GM18502 (cell line): Measurements from ENCODE around the gene TMEM52.
A peak's percentile ranks its signal among the peaks of the same experiment; 100 is the strongest.

Source experiments
- ATAC-seq: cut with Tn5 transposase; IDR thresholded peaks from one replicate; pipeline ENCODE4 v1.9.1; 2021; ENCODE audit warnings: mild to moderate bottlenecking; ENCODE audit not compliant: unreplicated experiment, poor library complexity

Gene TMEM52

GRCh38 chr1:1916851-1917251, 2.2 kb downstream of the TMEM52 start:
- ATAC-seq = no peak

GRCh38 chr1:1915911-1916840, 2.9 kb downstream of the TMEM52 start:
- no peak for ATAC-seq

- ATAC-seq = no peak
These were observed 3.9 kb downstream of the TMEM52 start, which contains the start of gene CALML6 for GRCh38 chr1:1914971-1915692. Gene CALML6, plus strand, starts transcription at chr1:1915260. Its CDS starts 21 bp downstream, at chr1:1915281.

- no peak for ATAC-seq
These were observed 4.7 kb downstream of the TMEM52 start for GRCh38 chr1:1914101-1914970.

- ATAC-seq = no peak
These were observed 7.6 kb downstream of the TMEM52 start for GRCh38 chr1:1911350-1912041.

GRCh38 chr1:1910651-1911331, 8.3 kb downstream of the TMEM52 start:
- no peak for ATAC-seq

- ATAC-seq = no peak
These were observed 9.0 kb downstream of the TMEM52 start for GRCh38 chr1:1910033-1910465.

GRCh38 chr1:1908506-1908791, 10.6 kb downstream of the TMEM52 start:
- ATAC-seq = no peak

GRCh38 chr1:1907098-1907736, 11.9 kb downstream of the TMEM52 start:
- no peak for ATAC-seq

GRCh38 chr1:1906185-1907097, 12.6 kb downstream of the TMEM52 start:
- ATAC-seq = peak; percentile 30

- ATAC-seq = no peak
These were observed 15.9 kb downstream of the TMEM52 start for GRCh38 chr1:1903224-1903623.

GRCh38 chr1:1901641-1902294, 17.3 kb downstream of the TMEM52 start:
- no peak for ATAC-seq

GRCh38 chr1:1900883-1901640, 18.0 kb downstream of the TMEM52 start:
- ATAC-seq = no peak

- no peak for ATAC-seq
These were observed 19.1 kb downstream of the TMEM52 start for GRCh38 chr1:1899967-1900327.

- ATAC-seq = no peak
These were observed 19.7 kb downstream of the TMEM52 start for GRCh38 chr1:1899266-1899966.

- no peak for ATAC-seq
These were observed 20.7 kb downstream of the TMEM52 start for GRCh38 chr1:1898246-1898933.
